Activated T-helper 17 cell treated with anti-CD3 and anti-CD28 coated beads, Interleukin-2, amount 50 U/mL, for 72 hours (primary cell): ENCODE results near the gene NELFB. TPM values are rescaled to one million over a fixed set of nuclear protein-coding genes. Genes with fewer than 3 reads are reported as not detected.
"Not testable (repeated sequence)": the region's sequence is repeated elsewhere in the genome, so short reads cannot be mapped to it uniquely, and the experiment has no call there.

Experiments used
- ATAC-seq: fragments of 150-1000 bp; cut with Tn5 transposase; replicated peaks from 2 replicates; pipeline ENCODE4 v1.10.0; 2021; ENCODE audit warnings: mild to moderate bottlenecking, moderate library complexity
- H3K27ac Mint-ChIP-seq: one replicate; pipeline ENCODE4 v1.8.0; 2022; ENCODE audit warnings: mixed read lengths
- H3K27me3 Mint-ChIP-seq: one replicate; pipeline ENCODE4 v1.8.0; 2022; ENCODE audit warnings: mixed read lengths
- H3K36me3 Mint-ChIP-seq: one replicate; pipeline ENCODE4 v1.8.0; 2022; ENCODE audit warnings: low read depth, mild to moderate bottlenecking, mixed read lengths
- H3K4me1 Mint-ChIP-seq: one replicate; pipeline ENCODE4 v1.8.0; 2022; ENCODE audit warnings: mixed read lengths
- H3K4me3 Mint-ChIP-seq: one replicate; pipeline ENCODE4 v1.8.0; 2022; ENCODE audit warnings: mild to moderate bottlenecking, mixed read lengths
- H3K9me3 Mint-ChIP-seq: one replicate; pipeline ENCODE4 v1.8.0; 2022; ENCODE audit warnings: mixed read lengths
- total RNA-seq, 2 donors: library from RNA; stranded (reverse); gene quantifications; one replicate each; pipeline ENCODE4 v1.2.3, GENCODE V29; 2022

Gene NELFB
- total RNA-seq, 2 donors from 2014 or later, result 43.6 to 78.0 TPM

GRCh38 chr9:137236936-137237421 lies 18.1 kb upstream of the NELFB start:
- Mint-ChIP-seq H3K4me3 (no peak overlapping the region), H3K27me3 (peaks cover 4% of the 10 kb centered on the region), H3K9me3 (no peaks in the 10 kb centered on the region), H3K36me3 (peaks cover 9% of the 10 kb centered on the region), H3K27ac (no peak overlapping the region), H3K4me1 (peaks cover 5% of the 10 kb centered on the region)
- ATAC-seq, result no peak

GRCh38 chr9:137237759-137238726 lies 17.1 kb upstream of the NELFB start:
- peaks cover 4% of the 10 kb centered on the region for H3K27me3 Mint-ChIP-seq

GRCh38 chr9:137239541-137240200 lies 15.5 kb upstream of the NELFB start:
- not testable (repeated sequence) for ATAC-seq, H3K27me3 Mint-ChIP-seq, H3K4me1 Mint-ChIP-seq, H3K27ac Mint-ChIP-seq, H3K9me3 Mint-ChIP-seq
- H3K4me3 Mint-ChIP-seq, result peak overlapping the region; percentile 71
- peaks cover 34% of the 10 kb centered on the region for H3K36me3 Mint-ChIP-seq

More at GRCh38 chr9:137237759-137238726, 17.1 kb upstream of the NELFB start:
- no peak for ATAC-seq
- H3K4me1 Mint-ChIP-seq, result peaks cover 5% of the 10 kb centered on the region
- H3K9me3 Mint-ChIP-seq, result no peaks in the 10 kb centered on the region
- no peak overlapping the region for H3K27ac Mint-ChIP-seq
- H3K4me3 Mint-ChIP-seq, result peak overlapping the region; percentile 71
- H3K36me3 Mint-ChIP-seq, result peaks cover 20% of the 10 kb centered on the region

GRCh38 chr9:137240318-137240840 lies 14.7 kb upstream of the NELFB start:
- Mint-ChIP-seq H3K36me3 (peaks cover 34% of the 10 kb centered on the region), H3K4me1 (peaks cover 5% of the 10 kb centered on the region)

GRCh38 chr9:137240841-137241489 lies 14.2 kb upstream of the NELFB start, which contains the start of gene TUBB4B:
TSS of gene TUBB4B (plus strand) at chr9:137241287. CDS start at chr9:137241361, 74 bp downstream.
- peak within 1 kb of the TSS; percentile 96 for H3K27ac Mint-ChIP-seq
- H3K27me3 Mint-ChIP-seq, result no peaks in the 10 kb centered on the region

More at GRCh38 chr9:137240318-137240840, 14.7 kb upstream of the NELFB start:
- Mint-ChIP-seq H3K4me3 (peak overlapping the region; percentile 82), H3K27me3 (no peaks in the 10 kb centered on the region), H3K9me3 (no peaks in the 10 kb centered on the region), H3K27ac (peak overlapping the region; percentile 96)
- peak; percentile 15 for ATAC-seq

GRCh38 chr9:137241490-137242268 lies 13.4 kb upstream of the NELFB start:
- Mint-ChIP-seq H3K4me1 (peaks cover 5% of the 10 kb centered on the region), H3K9me3 (no peaks in the 10 kb centered on the region), H3K27ac (peak overlapping the region; percentile 96), H3K4me3 (peak overlapping the region; percentile 82), H3K36me3 (peaks cover 34% of the 10 kb centered on the region), H3K27me3 (no peaks in the 10 kb centered on the region)
- peak; percentile 51 for ATAC-seq

More at GRCh38 chr9:137240841-137241489, 14.2 kb upstream of the NELFB start, which contains the start of gene TUBB4B:
- Mint-ChIP-seq H3K4me3 (peak within 1 kb of the TSS; percentile 82), H3K9me3 (no peaks in the 10 kb centered on the region), H3K4me1 (peaks cover 5% of the 10 kb centered on the region), H3K36me3 (peaks cover 34% of the 10 kb centered on the region)
- peak; percentile 87 for ATAC-seq

- peak overlapping the region; percentile 46 for H3K27ac Mint-ChIP-seq
- H3K36me3 Mint-ChIP-seq, result peaks cover 34% of the 10 kb centered on the region
- peak overlapping the region; percentile 82 for H3K4me3 Mint-ChIP-seq
- ATAC-seq, result no peak
- H3K4me1 Mint-ChIP-seq, result peaks cover 5% of the 10 kb centered on the region
- no peaks in the 10 kb centered on the region for H3K9me3 Mint-ChIP-seq
- no peaks in the 10 kb centered on the region for H3K27me3 Mint-ChIP-seq
Measured at GRCh38 chr9:137242269-137243203, 12.6 kb upstream of the NELFB start.

GRCh38 chr9:137243266-137243625 lies 11.9 kb upstream of the NELFB start:
- H3K27ac Mint-ChIP-seq, H3K4me1 Mint-ChIP-seq, H3K27me3 Mint-ChIP-seq, ATAC-seq, H3K9me3 Mint-ChIP-seq: not testable (repeated sequence)
- Mint-ChIP-seq H3K36me3 (peaks cover 34% of the 10 kb centered on the region), H3K4me3 (peak overlapping the region; percentile 82)

- Mint-ChIP-seq H3K27me3 (no peaks in the 10 kb centered on the region), H3K9me3 (no peaks in the 10 kb centered on the region), H3K4me3 (peak overlapping the region; percentile 4), H3K4me1 (peaks cover 5% of the 10 kb centered on the region), H3K27ac (no peak overlapping the region), H3K36me3 (peaks cover 34% of the 10 kb centered on the region)
- ATAC-seq, result no peak
Measured at GRCh38 chr9:137243626-137244485, 11.3 kb upstream of the NELFB start.

GRCh38 chr9:137244486-137245449 lies 10.4 kb upstream of the NELFB start:
- Mint-ChIP-seq H3K27ac (no peak overlapping the region), H3K36me3 (peaks cover 34% of the 10 kb centered on the region), H3K4me3 (no peak overlapping the region), H3K4me1 (peaks cover 5% of the 10 kb centered on the region), H3K27me3 (no peaks in the 10 kb centered on the region), H3K9me3 (no peaks in the 10 kb centered on the region)
- ATAC-seq, result no peak
